GM21786 (cell line): ENCODE measurements around the gene ARL15.

Experiments
- ATAC-seq: cut with Tn5 transposase; IDR thresholded peaks from one replicate; pipeline ENCODE4 v1.9.1; 2021; ENCODE audit not compliant: unreplicated experiment

Gene ARL15

GRCh38 chr5:54315736-54316528, 5.6 kb upstream of the ARL15 start:
- no peak for ATAC-seq

GRCh38 chr5:54313311-54314270, 3.2 kb upstream of the ARL15 start:
- ATAC-seq, result no peak

GRCh38 chr5:54312499-54312898, 2.1 kb upstream of the ARL15 start:
- ATAC-seq, result no peak

- ATAC-seq, result no peak
Observed at GRCh38 chr5:54311176-54311677, 854 bp upstream of the ARL15 start.

- peak; percentile 14 for ATAC-seq
Observed at GRCh38 chr5:54309691-54310432, 511 bp downstream of the ARL15 start.

GRCh38 chr5:54309276-54309675, 1.1 kb downstream of the ARL15 start:
- no peak for ATAC-seq

GRCh38 chr5:54307583-54307982, 2.8 kb downstream of the ARL15 start:
- ATAC-seq, result no peak

- no peak for ATAC-seq
Observed at GRCh38 chr5:54306893-54307292, 3.5 kb downstream of the ARL15 start.

- no peak for ATAC-seq
Observed at GRCh38 chr5:54305737-54306136, 4.6 kb downstream of the ARL15 start.

GRCh38 chr5:54304040-54304439, 6.3 kb downstream of the ARL15 start:
- ATAC-seq, result no peak

GRCh38 chr5:54302267-54302687, 8.1 kb downstream of the ARL15 start:
- ATAC-seq, result no peak

GRCh38 chr5:54301849-54302248, 8.5 kb downstream of the ARL15 start:
- ATAC-seq, result no peak

GRCh38 chr5:54301220-54301619, 9.2 kb downstream of the ARL15 start:
- no peak for ATAC-seq

GRCh38 chr5:54298947-54299346, 11.4 kb downstream of the ARL15 start:
- no peak for ATAC-seq

GRCh38 chr5:54296386-54296785, 14.0 kb downstream of the ARL15 start:
- ATAC-seq, result no peak

- ATAC-seq, result no peak
Observed at GRCh38 chr5:54295651-54296276, 14.6 kb downstream of the ARL15 start.

GRCh38 chr5:54294097-54294667, 16.2 kb downstream of the ARL15 start:
- ATAC-seq, result no peak

- no peak for ATAC-seq
Observed at GRCh38 chr5:54292866-54293265, 17.5 kb downstream of the ARL15 start.

GRCh38 chr5:54291498-54291897, 18.9 kb downstream of the ARL15 start:
- ATAC-seq, result no peak

- no peak for ATAC-seq
Observed at GRCh38 chr5:54289769-54290168, 20.6 kb downstream of the ARL15 start.
